KG1 (cell line): Measurements from ENCODE around the gene MCF2L2.

Experiments
- DNase-seq: peaks from one replicate; lab custom pipeline; 2025; lab: John Stamatoyannopoulos, UW

Gene MCF2L2

GRCh38 chr3:183163563-183163962 is 264.9 kb downstream of the MCF2L2 start:
- DNase-seq, result no peak

DNA sequence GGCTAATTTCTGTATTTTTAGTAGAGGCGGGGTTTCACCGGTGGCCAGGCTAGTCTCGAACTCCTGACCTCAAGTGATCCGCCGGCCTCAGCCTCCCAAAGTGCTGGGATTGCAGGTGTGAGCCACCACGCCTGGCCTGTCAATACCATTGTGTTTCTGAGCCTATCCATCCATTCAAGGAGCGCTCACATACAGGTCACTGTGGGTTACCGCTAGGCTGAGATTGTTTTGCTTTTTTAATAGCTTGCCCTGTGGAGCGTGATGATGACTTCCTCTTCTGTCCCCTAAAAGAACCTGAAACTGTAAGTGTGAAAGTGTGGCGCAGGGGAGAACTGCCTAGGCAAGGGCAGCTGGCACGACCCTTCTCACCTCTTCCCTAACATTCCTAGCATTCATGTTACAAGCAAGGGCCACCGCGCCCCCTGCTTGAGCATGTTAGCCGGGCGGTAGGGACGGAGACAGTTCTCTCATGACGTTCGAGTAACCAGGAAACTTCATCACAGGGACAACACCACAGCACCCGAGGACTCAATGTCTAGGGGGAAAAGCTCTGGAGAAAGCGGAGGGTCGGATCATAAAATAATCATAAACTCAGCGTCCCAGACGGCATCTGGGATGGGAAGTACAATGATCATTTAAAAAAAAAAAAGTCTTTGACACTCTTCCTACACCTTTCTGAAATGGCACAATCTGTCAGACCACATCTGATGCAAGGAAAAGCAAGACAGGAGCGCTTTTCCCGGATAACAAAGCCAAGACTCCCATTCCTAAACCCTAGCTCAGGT is 266.7 kb downstream of the MCF2L2 start:
- no peak for DNase-seq

- DNase-seq, result no peak
Observed at GRCh38 chr3:183160616-183161015, 267.8 kb downstream of the MCF2L2 start.

- DNase-seq, result no peak
Observed at GRCh38 chr3:183159333-183159732, 269.1 kb downstream of the MCF2L2 start.

DNA sequence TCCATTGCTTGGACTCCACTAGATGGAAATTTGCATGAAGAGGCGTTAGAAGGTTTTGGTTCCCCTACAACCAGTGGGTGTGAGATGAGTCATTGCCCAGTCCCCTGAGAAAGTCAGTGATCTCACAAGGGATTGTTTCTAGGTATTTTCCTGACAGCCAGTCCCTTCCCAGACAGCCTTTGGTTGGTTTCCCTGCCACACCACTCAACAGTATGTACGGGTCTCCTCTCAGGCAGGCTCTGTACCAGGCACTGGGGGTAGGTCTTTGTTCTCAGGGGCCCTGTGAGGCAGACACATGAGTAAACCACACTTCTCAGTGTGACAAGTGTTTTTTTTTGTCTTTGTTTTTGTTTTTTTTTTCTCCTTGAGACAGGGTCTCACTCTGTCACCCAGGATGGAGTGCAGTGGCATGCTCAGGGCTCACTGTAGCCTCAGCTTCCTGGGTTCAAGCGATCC is 269.8 kb downstream of the MCF2L2 start:
- DNase-seq, result no peak

GRCh38 chr3:183158113-183158512 is 270.3 kb downstream of the MCF2L2 start:
- DNase-seq, result no peak

- no peak for DNase-seq
Observed at GRCh38 chr3:183156266-183156665, 272.2 kb downstream of the MCF2L2 start.

DNA sequence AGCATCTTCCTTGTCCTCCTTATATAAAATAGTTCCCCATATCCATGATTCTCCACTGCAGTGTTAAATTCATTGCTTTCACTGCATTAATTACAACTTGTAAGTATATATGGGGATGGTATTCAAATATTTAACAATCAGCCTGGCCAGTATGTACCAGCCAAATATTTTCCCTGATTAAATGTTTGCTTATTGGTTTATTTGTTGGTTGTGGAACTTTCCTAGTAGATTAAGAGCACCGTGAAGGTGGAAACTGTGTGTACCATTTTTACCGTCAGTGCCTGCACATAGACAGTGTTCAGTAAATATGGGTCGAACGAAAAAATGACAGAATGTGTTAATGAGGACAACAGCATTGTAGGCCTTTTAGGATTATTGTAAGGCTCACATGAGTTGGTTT is 272.9 kb downstream of the MCF2L2 start:
- no peak for DNase-seq

DNA sequence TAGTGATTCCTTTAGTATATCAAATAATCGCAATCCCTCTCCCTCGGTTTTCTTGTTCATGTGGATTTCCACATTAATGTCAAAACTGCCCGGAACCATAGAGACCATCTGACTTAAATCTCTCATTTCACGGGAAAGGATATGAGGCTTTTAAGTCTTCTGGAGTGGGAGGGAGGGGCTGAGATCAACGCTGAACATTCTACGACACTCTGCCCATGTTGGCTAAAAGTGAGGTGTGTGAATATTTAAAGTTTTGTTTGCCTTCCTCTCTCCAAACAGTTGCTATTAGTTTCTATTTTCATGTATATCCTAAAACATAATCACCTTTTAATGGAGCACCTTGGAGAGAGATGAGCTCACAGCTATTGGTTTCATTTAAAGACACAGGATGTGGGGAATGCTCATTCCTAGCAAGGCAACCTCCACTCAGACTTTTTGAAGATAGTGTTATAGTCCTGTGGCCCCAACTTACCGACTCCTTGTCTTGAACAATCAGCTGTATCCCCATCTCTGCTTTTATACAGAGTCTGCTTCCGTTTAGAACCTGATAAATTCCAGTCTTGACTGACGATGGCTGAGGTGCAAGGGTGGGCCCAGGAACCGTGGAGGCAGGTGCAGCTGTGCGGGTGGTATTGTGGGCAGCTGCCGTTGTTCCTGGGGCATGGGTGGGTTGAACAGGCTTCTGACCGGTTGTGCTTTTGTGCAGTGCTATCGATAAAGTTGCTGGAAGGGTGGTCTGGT is 275.0 kb downstream of the MCF2L2 start:
- no peak for DNase-seq

GRCh38 chr3:183151821-183152351 is 276.5 kb downstream of the MCF2L2 start:
- no peak for DNase-seq

DNA sequence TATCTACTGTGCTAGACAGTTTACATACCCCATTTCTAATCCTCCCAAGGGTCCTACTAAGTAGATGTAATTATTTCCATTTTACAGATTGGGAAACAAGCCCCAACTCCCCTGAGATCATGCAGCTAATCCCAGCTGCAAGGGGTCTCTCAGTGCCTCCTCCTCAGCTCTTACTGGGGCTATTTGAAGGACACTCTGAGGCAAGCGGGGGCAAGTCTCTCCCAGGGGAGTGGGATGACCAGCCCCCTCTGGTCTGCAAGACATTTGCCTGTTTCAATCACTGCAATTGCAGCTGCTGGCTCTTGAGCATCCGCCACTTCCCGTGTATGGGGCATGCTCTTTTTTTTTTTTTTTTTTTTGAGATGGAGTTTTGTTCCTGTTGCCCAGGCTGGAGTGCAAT is 277.3 kb downstream of the MCF2L2 start:
- DNase-seq, result no peak

- DNase-seq, result no peak
Observed at GRCh38 chr3:183149915-183150750, 278.3 kb downstream of the MCF2L2 start.

DNA sequence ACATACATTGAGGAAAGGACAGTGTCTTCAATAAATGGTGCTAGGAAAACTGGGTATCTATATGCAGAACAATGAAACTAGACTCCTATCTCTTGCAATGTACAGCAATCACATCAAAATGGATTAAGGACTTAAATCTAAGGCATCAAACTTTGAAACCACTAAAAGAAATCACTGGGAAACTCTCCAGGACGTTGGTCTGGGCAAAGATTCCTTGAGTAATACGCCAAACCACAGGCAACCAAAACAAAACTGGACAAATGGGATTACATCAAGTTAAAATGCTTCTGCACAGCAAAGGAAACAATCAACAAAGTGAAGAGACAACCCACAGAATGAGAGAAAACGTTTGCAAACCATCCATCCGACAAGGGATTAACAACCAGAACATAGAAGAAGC is 280.4 kb downstream of the MCF2L2 start:
- no peak for DNase-seq

GRCh38 chr3:183144363-183144762 is 284.1 kb downstream of the MCF2L2 start:
- DNase-seq, result no peak

DNA sequence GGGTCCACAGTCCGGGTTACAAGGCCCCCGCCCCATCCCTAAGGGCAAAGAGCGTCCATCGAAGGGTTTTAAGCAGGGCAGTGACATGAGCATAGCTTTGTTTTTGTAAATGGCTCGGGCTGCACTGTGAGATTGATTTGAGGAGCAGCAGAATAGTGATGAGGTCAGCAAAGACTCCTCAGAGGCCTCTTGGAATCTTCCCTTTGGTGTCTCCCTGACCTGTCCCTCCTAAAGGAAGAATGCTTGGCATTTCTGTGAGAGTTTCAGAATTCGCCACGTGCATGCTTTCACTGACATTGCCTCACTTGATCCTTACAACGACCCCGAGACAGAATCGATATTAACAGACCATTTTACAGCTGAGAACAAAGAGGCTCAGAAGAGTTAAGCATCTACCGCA is 286.2 kb downstream of the MCF2L2 start:
- no peak for DNase-seq

- no peak for DNase-seq
Observed at GRCh38 chr3:183134844-183135243, 293.6 kb downstream of the MCF2L2 start.

DNA sequence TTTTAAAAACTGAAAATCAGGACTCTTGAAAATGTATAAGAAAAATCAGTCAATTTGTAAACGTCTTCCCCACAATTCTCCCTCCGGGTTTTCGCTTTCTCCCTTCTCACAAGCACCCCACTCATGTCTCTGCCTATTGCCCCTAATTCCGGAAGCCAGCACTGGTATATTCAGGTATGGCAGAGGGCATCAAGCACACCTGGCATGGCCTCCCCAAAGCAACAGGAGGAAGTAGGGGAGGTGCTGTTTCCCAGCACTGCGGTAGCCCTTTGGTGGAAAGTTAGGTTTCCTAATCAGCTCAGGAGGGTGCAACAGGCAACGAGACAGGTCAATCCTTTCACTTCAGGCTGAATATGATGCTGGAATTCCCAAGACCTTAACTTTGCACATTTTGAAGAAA is 296.0 kb downstream of the MCF2L2 start:
- no peak for DNase-seq

DNA sequence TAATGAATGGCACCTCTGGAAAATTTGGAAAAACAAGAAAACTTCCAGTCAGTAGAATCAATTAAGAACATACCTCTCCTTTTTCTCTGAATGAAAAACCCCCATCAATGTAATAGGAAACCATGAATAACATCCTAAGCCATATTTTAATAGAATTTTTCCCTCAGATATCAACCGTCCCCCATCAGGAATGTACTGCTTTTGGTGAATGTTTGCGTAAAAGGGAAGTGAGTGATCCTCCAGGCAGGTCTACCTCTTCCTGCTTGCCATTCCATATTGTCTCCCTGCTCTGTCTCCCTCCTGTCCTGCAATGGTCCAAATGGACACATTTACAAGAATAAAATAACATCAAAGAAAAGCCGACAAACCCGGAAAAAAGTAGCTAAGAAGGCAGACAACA is 296.7 kb downstream of the MCF2L2 start:
- DNase-seq, result no peak

GRCh38 chr3:183131186-183131725 is 297.2 kb downstream of the MCF2L2 start:
- DNase-seq, result no peak

DNA sequence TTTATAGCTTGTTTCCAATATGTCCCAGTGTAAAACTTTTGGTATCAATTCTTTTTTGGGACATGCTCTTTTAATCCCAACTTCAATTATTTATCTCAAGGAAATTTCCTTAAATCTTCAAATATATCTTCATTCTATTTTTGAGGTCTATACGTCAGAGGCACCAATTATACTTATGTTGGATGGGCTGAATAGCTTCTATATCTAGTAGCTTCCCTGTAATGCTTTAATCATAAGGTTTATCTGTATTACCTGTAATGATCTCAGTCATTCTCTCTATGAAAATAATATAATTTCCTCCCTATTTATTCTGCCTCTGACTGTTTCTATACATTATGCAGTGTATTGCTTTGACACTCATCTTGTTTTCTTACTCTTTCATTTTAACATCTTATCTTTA is 299.2 kb downstream of the MCF2L2 start:
- DNase-seq, result no peak

- DNase-seq, result no peak
Observed at GRCh38 chr3:183128709-183129108, 299.7 kb downstream of the MCF2L2 start.
